AG09309 (cell line): ENCODE data around the gene LIPM.
"Not testable (repeated sequence)": the region's sequence is repeated elsewhere in the genome, so short reads cannot be mapped to it uniquely, and the experiment has no call there.

Experiments
- DNase-seq: peaks from one replicate; pipeline ENCODE4 v3.0.0-alpha.2; 2010; ENCODE audit warnings: low read depth
- H3K4me3 ChIP-seq: 2 replicates; pipeline ENCODE4 v1.5.1; 2011; ENCODE audit warnings: mild to moderate bottlenecking, low read depth, low read length, moderate library complexity; ENCODE audit not compliant: control insufficient read depth
- CTCF ChIP-seq: IDR thresholded peaks from 2 replicates; pipeline ENCODE4 v1.5.1; 2011; ENCODE audit warnings: mild to moderate bottlenecking, low read depth, low read length, inconsistent platforms; ENCODE audit not compliant: insufficient read depth, control insufficient read depth; ENCODE audit errors: missing control alignments

LIPM gene

GRCh38 chr10:88833723-88834122 is 31.2 kb downstream of the LIPM start:
- DNase-seq = no peak
- no peak for TF ChIP-seq CTCF
- H3K4me3 ChIP-seq = no peak overlapping the region

GRCh38 chr10:88835096-88835909 is 32.8 kb downstream of the LIPM start:
- DNase-seq = peak; percentile 52
- TF ChIP-seq CTCF = peak; percentile 83
- no peak overlapping the region for H3K4me3 ChIP-seq

GRCh38 chr10:88835910-88836221 is 33.3 kb downstream of the LIPM start:
- DNase-seq = no peak
- no peak for TF ChIP-seq CTCF
- no peak overlapping the region for H3K4me3 ChIP-seq

- H3K4me3 ChIP-seq, DNase-seq: not testable (repeated sequence)
These were observed 35.1 kb downstream of the LIPM start for GRCh38 chr10:88837632-88838031.

- DNase-seq = no peak
- H3K4me3 ChIP-seq = no peak overlapping the region
- no peak for TF ChIP-seq CTCF
These were observed 36.3 kb downstream of the LIPM start for GRCh38 chr10:88838766-88839350.

GRCh38 chr10:88840104-88840503 is 37.6 kb downstream of the LIPM start:
- TF ChIP-seq CTCF = no peak
- no peak for DNase-seq

GRCh38 chr10:88840881-88841280 is 38.4 kb downstream of the LIPM start:
- no peak for TF ChIP-seq CTCF
- DNase-seq = no peak
- H3K4me3 ChIP-seq = no peak overlapping the region

More at GRCh38 chr10:88840104-88840503, 37.6 kb downstream of the LIPM start:
- H3K4me3 ChIP-seq = no peak overlapping the region
